ENCODE data around the gene HPGD. TPM values are rescaled to one million over a fixed set of nuclear protein-coding genes. Genes with fewer than 3 reads are reported as not detected.

The HPGD gene
- polyA plus RNA-seq, 1 donor (not counting 4 experiments of a cell fraction or from before 2014, with no cell fraction given) = 0.75 TPM

GRCh38 chr4:174461466-174462106 is 60.7 kb downstream of the HPGD start:
- H3K9me3 ChIP-seq (ENCODE audit: control insufficient read depth, low read depth, low read length) = no peaks in the 10 kb centered on the region
- TF ChIP-seq, protein P1, sequence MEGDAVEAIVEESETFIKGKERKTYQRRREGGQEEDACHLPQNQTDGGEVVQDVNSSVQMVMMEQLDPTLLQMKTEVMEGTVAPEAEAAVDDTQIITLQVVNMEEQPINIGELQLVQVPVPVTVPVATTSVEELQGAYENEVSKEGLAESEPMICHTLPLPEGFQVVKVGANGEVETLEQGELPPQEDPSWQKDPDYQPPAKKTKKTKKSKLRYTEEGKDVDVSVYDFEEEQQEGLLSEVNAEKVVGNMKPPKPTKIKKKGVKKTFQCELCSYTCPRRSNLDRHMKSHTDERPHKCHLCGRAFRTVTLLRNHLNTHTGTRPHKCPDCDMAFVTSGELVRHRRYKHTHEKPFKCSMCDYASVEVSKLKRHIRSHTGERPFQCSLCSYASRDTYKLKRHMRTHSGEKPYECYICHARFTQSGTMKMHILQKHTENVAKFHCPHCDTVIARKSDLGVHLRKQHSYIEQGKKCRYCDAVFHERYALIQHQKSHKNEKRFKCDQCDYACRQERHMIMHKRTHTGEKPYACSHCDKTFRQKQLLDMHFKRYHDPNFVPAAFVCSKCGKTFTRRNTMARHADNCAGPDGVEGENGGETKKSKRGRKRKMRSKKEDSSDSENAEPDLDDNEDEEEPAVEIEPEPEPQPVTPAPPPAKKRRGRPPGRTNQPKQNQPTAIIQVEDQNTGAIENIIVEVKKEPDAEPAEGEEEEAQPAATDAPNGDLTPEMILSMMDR (optimal IDR thresholded peaks at IDR 0.05 in 1 of 3, IDR thresholded peaks at IDR 0.05 in 1 of 3, conservative IDR thresholded peaks at IDR 0.05 in 1 of 3; ENCODE audit: extremely low read depth in 1 of 3, insufficient read depth in 2 of 3, low read length in 3 of 3) = no peak
- TF ChIP-seq EZH2 (IDR thresholded peaks at IDR 0.05; ENCODE audit: low read length) = no peak
- FAIRE-seq (no peak), DNase-seq (ENCODE audit: low read depth, low spot score) (no peak)
- H3K79me2 ChIP-seq (ENCODE audit: control insufficient read depth, insufficient read depth, low read length) = no peaks in the 10 kb centered on the region
- no peak overlapping the region for H3K4me3 ChIP-seq (ENCODE audit: control insufficient read depth in 2 of 3, extremely low read depth in 1 of 3, insufficient read depth in 2 of 3, low read depth in 1 of 3, low read length in 3 of 3)
- no peak overlapping the region for H3K4me2 ChIP-seq (ENCODE audit: control insufficient read depth, extremely low read depth, insufficient read depth, low read depth, low read length)
- no peaks in the 10 kb centered on the region for H3K4me1 ChIP-seq (ENCODE audit: control insufficient read depth, extremely low read depth, insufficient read depth, low read length)
- dilution Hi-C loops (cut with MboI; ENCODE audit: extremely low pct_ligation_motif_present, low sequenced_read_pairs) = no loop called here
- H3K27ac ChIP-seq (ENCODE audit: control insufficient read depth, insufficient read depth, low read length) = no peak overlapping the region
- H3K9me1 ChIP-seq (ENCODE audit: control insufficient read depth, extremely low read depth, insufficient read depth, low read length) = no peaks in the 10 kb centered on the region
- H2AFZ ChIP-seq (ENCODE audit: control insufficient read depth, low read length) = no peak overlapping the region
- H3K27me3 ChIP-seq (ENCODE audit: control insufficient read depth, extremely low read depth, insufficient read depth, low read length) = no peaks in the 10 kb centered on the region
- no peak overlapping the region for H3K9ac ChIP-seq (ENCODE audit: control insufficient read depth, extremely low read depth, insufficient read depth, low read length)
- H3K36me3 ChIP-seq (ENCODE audit: control insufficient read depth in 2 of 2, extremely low read depth in 1 of 2, insufficient read depth in 2 of 2, low read length in 2 of 2) = no peaks in the 10 kb centered on the region
- no peaks in the 10 kb centered on the region for H4K20me1 ChIP-seq (ENCODE audit: control insufficient read depth, extremely low read depth, insufficient read depth, low read length)

- DNase-seq (ENCODE audit: low read depth, low spot score) (no peak), FAIRE-seq (no peak)
- TF ChIP-seq EZH2 (IDR thresholded peaks at IDR 0.05; ENCODE audit: low read length) = no peak
- TF ChIP-seq, protein P1 (optimal IDR thresholded peaks at IDR 0.05 in 1 of 3, IDR thresholded peaks at IDR 0.05 in 1 of 3, conservative IDR thresholded peaks at IDR 0.05 in 1 of 3; ENCODE audit: extremely low read depth in 1 of 3, insufficient read depth in 2 of 3, low read length in 3 of 3) = no peak
- Histone ChIP-seq H3K4me1 (ENCODE audit: control insufficient read depth, extremely low read depth, insufficient read depth, low read length) (no peaks in the 10 kb centered on the region), H4K20me1 (ENCODE audit: control insufficient read depth, extremely low read depth, insufficient read depth, low read length) (no peaks in the 10 kb centered on the region), H3K79me2 (ENCODE audit: control insufficient read depth, insufficient read depth, low read length) (no peaks in the 10 kb centered on the region), H3K9ac (ENCODE audit: control insufficient read depth, extremely low read depth, insufficient read depth, low read length) (no peak overlapping the region), H3K9me3 (ENCODE audit: control insufficient read depth, low read depth, low read length) (no peaks in the 10 kb centered on the region), H3K27me3 (ENCODE audit: control insufficient read depth, extremely low read depth, insufficient read depth, low read length) (no peaks in the 10 kb centered on the region), H3K4me2 (ENCODE audit: control insufficient read depth, extremely low read depth, insufficient read depth, low read depth, low read length) (no peak overlapping the region), H3K9me1 (ENCODE audit: control insufficient read depth, extremely low read depth, insufficient read depth, low read length) (no peaks in the 10 kb centered on the region), H3K36me3 (ENCODE audit: control insufficient read depth in 2 of 2, extremely low read depth in 1 of 2, insufficient read depth in 2 of 2, low read length in 2 of 2) (no peaks in the 10 kb centered on the region), H2AFZ (ENCODE audit: control insufficient read depth, low read length) (no peak overlapping the region), H3K4me3 (ENCODE audit: control insufficient read depth in 2 of 3, extremely low read depth in 1 of 3, insufficient read depth in 2 of 3, low read depth in 1 of 3, low read length in 3 of 3) (no peak overlapping the region), H3K27ac (ENCODE audit: control insufficient read depth, insufficient read depth, low read length) (no peak overlapping the region)
- dilution Hi-C loops (cut with MboI; ENCODE audit: extremely low pct_ligation_motif_present, low sequenced_read_pairs) = no loop called here
Measured at GRCh38 chr4:174460684-174461083, 61.6 kb downstream of the HPGD start.

Measured in keratinocyte (primary cell).